DMS 273 (cell line): ENCODE data around the gene POLE.

Experiments
- DNase-seq: peaks from one replicate; lab custom pipeline; 2025; ENCODE audit not compliant: unreplicated experiment; lab: John Stamatoyannopoulos, UW

POLE gene

GRCh38 chr12:132582058-132582420, 105.1 kb downstream of the POLE start:
- DNase-seq: no peak

GRCh38 chr12:132581348-132582057, 105.6 kb downstream of the POLE start:
- DNase-seq: no peak

GRCh38 chr12:132580701-132581292, 106.3 kb downstream of the POLE start:
- no peak for DNase-seq

GRCh38 chr12:132579744-132580143, 107.4 kb downstream of the POLE start:
- no peak for DNase-seq

- DNase-seq: no peak
These were observed 108.3 kb downstream of the POLE start for GRCh38 chr12:132578826-132579225.

GRCh38 chr12:132578118-132578517, 109.0 kb downstream of the POLE start:
- no peak for DNase-seq

GRCh38 chr12:132577191-132577920, 109.8 kb downstream of the POLE start:
- DNase-seq: no peak

- DNase-seq: no peak
These were observed 110.4 kb downstream of the POLE start for GRCh38 chr12:132576701-132577100.

GRCh38 chr12:132575661-132576060, 111.5 kb downstream of the POLE start:
- DNase-seq: no peak

- DNase-seq: no peak
These were observed 112.7 kb downstream of the POLE start for GRCh38 chr12:132574271-132574996.
